PC-9 (cell line): Measurements from ENCODE around the gene MAGEB4. TPM values are rescaled to one million over a fixed set of nuclear protein-coding genes. Genes with fewer than 3 reads are reported as not detected.

Experiments
- BruUV-seq: library from RNA; stranded (reverse); fragments of 400-500 nt; replicated peaks from 2 replicates; lab custom pipeline; 2021; lab: Mats Ljungman, UMichigan
- CTCF ChIA-PET: fragments of 300-600 bp; sonication (Branson Sonifier 250); formaldehyde crosslinking; loops from one replicate; lab custom pipeline; 2022; ENCODE audit warnings: antibody characterized with exemption; lab: Charles Lee
- POLR2A ChIA-PET: fragments of 300-600 bp; sonication (Branson Sonifier 250); formaldehyde crosslinking; loops from one replicate; lab custom pipeline; 2022; ENCODE audit warnings: antibody characterized with exemption; ENCODE audit not compliant: unreplicated experiment; lab: Charles Lee
- DNase-seq, 2 experiments: peaks; one replicate each; pipeline versions ENCODE4 v3.0.0 to v3.0.0-alpha.2; 2015 to 2022; ENCODE audit warnings: mixed read lengths in 1 of 2
- H2AFZ ChIP-seq: fragments of 200-600 bp; sonication (generic); 2 replicates; pipeline ENCODE4 v1.8.1; 2017; ENCODE audit warnings: antibody characterized with exemption
- H3F3A ChIP-seq: fragments of 200-600 bp; sonication (generic); 2 replicates; pipeline ENCODE4 v1.8.1; 2017; ENCODE audit warnings: antibody characterized with exemption, mild to moderate bottlenecking, low read depth; ENCODE audit not compliant: insufficient read depth
- H3K27ac ChIP-seq: fragments of 200-600 bp; sonication (generic); 2 replicates; pipeline ENCODE4 v1.6.1; 2016; ENCODE audit warnings: mixed run types
- H3K27me3 ChIP-seq: fragments of 200-600 bp; sonication (generic); 2 replicates; pipeline ENCODE4 v1.6.1; 2016; ENCODE audit warnings: low read depth, mixed run types; ENCODE audit not compliant: insufficient read depth
- H3K36me3 ChIP-seq: fragments of 200-600 bp; sonication (generic); 2 replicates; pipeline ENCODE4 v1.6.1; 2016; ENCODE audit warnings: low read depth, mixed run types
- H3K4me1 ChIP-seq: fragments of 200-600 bp; sonication (generic); replicated peaks from 2 replicates; pipeline ENCODE4 v1.6.1; 2016; ENCODE audit warnings: mixed run types; ENCODE audit not compliant: insufficient read depth
- H3K4me2 ChIP-seq: fragments of 200-600 bp; sonication (generic); 2 replicates; pipeline ENCODE4 v1.6.1; 2017; ENCODE audit warnings: mixed run types
- H3K4me3 ChIP-seq: fragments of 200-600 bp; sonication (generic); 2 replicates; pipeline ENCODE4 v1.6.1; 2016; ENCODE audit warnings: mixed run types
- H3K79me2 ChIP-seq: fragments of 200-600 bp; sonication (generic); 2 replicates; pipeline ENCODE4 v1.6.1; 2017; ENCODE audit warnings: low read depth, mixed run types
- H3K9me2 ChIP-seq: fragments of 200-600 bp; sonication (generic); 2 replicates; pipeline ENCODE4 v1.8.1; 2017; ENCODE audit warnings: mild to moderate bottlenecking; ENCODE audit not compliant: insufficient read depth
- H3K9me3 ChIP-seq: fragments of 200-600 bp; sonication (generic); 2 replicates; pipeline ENCODE4 v1.8.1; 2016; ENCODE audit warnings: low read depth; ENCODE audit not compliant: insufficient read depth
- H4K20me1 ChIP-seq: fragments of 200-600 bp; sonication (generic); 2 replicates; pipeline ENCODE4 v1.8.1; 2017; ENCODE audit not compliant: insufficient read depth
- EZH2 ChIP-seq: fragments of 200-600 bp; sonication (generic); IDR thresholded peaks from 2 replicates; pipeline ENCODE4 v1.8.0; 2017; ENCODE audit warnings: antibody characterized with exemption, low read depth
- intact Hi-C: fragments of 100-400 bp; cut with micrococcal nuclease; formaldehyde crosslinking; loops from one replicate; pipeline ENCODE4 v1.10.0; 2022; ENCODE audit not compliant: unreplicated experiment
- total RNA-seq: library from RNA; stranded (reverse); gene quantifications from 2 replicates; pipeline ENCODE4 v1.2.3, GENCODE V29; 2021
- TF ChIP-seq, protein P1 (sequence below): fragments of 200-600 bp; sonication (generic); conservative IDR thresholded peaks from 2 replicates; pipeline ENCODE4 v1.6.1; 2017; ENCODE audit warnings: mixed run types, antibody characterized with exemption, mild to moderate bottlenecking, moderate library complexity

MAGEB4 gene
- total RNA-seq, 1 experiment from 2014 or later, result not detected

DNA sequence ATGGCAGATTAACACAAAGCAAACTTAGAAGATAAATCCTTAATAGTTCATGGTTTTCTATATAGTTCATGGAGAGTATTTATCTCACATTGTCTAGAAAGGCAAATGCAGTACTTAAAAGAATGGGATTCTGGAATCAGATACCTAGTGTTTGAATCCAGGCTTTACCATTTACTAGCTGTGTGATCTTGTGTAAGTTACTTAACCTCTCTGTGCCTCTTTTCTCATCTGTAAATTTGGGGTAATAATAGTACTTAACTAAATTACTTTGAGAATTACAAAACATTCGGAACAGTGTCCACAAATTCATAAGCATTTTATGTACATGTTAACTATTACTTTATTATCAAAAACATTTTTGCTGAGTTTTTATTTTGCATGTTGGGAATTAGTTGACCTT, 21.0 kb downstream of the MAGEB4 start:
- CTCF ChIA-PET, result no interaction called here

DNA sequence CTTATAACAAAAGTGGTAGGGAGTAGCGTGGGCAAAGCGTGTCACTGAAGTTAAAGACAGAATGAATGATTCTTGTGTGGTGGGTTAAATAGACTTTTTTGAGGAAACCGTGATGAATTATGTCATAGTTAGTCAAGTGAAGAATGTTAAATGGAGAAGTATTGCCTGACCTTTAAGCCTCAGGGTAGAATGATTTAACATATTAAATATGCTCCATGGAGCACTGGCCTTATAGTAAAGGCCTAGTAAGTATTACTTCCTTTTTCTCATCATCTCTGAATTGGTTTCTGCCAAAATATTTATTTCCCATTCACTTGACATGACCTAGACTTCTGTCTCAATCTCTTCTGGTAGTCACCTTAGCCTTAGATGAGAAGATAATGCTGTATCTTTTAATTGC, 28.8 kb downstream of the MAGEB4 start:
- no peaks in the 10 kb centered on the region for H3F3A ChIP-seq
- H2AFZ ChIP-seq, result no peak overlapping the region
- no peak for DNase-seq
- ChIA-PET CTCF (no interaction called here), POLR2A (no interaction called here)
- no peak overlapping the region for H3K4me2 ChIP-seq
- no peaks in the 10 kb centered on the region for H3K9me2 ChIP-seq
- intact Hi-C loops, result no loop called here
- no peaks in the 10 kb centered on the region for H3K36me3 ChIP-seq
- H3K4me1 ChIP-seq, result no peaks in the 10 kb centered on the region
- no peaks in the 10 kb centered on the region for H3K27me3 ChIP-seq
- H3K79me2 ChIP-seq, result no peaks in the 10 kb centered on the region
- no peak overlapping the region for H3K4me3 ChIP-seq
- BruUV-seq, result no TSS peak
- no peaks in the 10 kb centered on the region for H4K20me1 ChIP-seq
- no peaks in the 10 kb centered on the region for H3K9me3 ChIP-seq
- no peak overlapping the region for H3K27ac ChIP-seq
- no peak for TF ChIP-seq EZH2
- TF ChIP-seq, protein P1, sequence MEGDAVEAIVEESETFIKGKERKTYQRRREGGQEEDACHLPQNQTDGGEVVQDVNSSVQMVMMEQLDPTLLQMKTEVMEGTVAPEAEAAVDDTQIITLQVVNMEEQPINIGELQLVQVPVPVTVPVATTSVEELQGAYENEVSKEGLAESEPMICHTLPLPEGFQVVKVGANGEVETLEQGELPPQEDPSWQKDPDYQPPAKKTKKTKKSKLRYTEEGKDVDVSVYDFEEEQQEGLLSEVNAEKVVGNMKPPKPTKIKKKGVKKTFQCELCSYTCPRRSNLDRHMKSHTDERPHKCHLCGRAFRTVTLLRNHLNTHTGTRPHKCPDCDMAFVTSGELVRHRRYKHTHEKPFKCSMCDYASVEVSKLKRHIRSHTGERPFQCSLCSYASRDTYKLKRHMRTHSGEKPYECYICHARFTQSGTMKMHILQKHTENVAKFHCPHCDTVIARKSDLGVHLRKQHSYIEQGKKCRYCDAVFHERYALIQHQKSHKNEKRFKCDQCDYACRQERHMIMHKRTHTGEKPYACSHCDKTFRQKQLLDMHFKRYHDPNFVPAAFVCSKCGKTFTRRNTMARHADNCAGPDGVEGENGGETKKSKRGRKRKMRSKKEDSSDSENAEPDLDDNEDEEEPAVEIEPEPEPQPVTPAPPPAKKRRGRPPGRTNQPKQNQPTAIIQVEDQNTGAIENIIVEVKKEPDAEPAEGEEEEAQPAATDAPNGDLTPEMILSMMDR, result no peak

More for the DNA sequence above, 21.0 kb downstream of the MAGEB4 start:
- no peaks in the 10 kb centered on the region for H3K4me1 ChIP-seq
- no peak for DNase-seq
- H3K79me2 ChIP-seq, result no peaks in the 10 kb centered on the region
- H3K36me3 ChIP-seq, result no peaks in the 10 kb centered on the region
- no peaks in the 10 kb centered on the region for H3K27me3 ChIP-seq
- H3K9me3 ChIP-seq, result no peaks in the 10 kb centered on the region
- H3K4me3 ChIP-seq, result no peak overlapping the region
- intact Hi-C loops, result no loop called here
- H3K9me2 ChIP-seq, result no peaks in the 10 kb centered on the region
- TF ChIP-seq, protein P1, result no peak
- no peak for TF ChIP-seq EZH2
- POLR2A ChIA-PET, result interaction anchor here (0.6 kb wide), 1 partner anchor 42 kb away, joined by 4 read pairs; no protein-coding TSS in a partner anchor
- H4K20me1 ChIP-seq, result no peaks in the 10 kb centered on the region
- no peak overlapping the region for H3K27ac ChIP-seq
- no peak overlapping the region for H3K4me2 ChIP-seq
- H2AFZ ChIP-seq, result no peak overlapping the region
- H3F3A ChIP-seq, result no peaks in the 10 kb centered on the region
- BruUV-seq, result no TSS peak

DNA sequence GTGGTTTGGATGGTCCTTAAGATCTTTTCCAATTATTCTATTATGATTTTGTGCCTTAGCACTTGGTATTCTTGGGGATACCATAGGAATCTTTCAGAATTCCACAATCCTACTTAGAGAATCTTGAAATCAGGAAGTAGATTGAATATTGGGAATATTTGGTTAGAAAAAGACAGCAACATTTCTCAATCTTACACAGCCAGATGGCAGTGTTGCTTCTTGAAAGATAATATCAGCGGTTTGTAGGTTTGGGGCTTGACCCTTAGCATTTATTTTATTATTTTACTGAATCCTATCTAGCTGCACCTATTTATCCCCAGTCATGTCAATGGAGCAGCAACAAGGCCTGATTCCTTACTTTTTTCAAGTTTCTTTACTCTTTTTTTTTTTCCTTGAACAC, 33.7 kb downstream of the MAGEB4 start:
- peak in 1 of 2 experiments; percentile 13 for DNase-seq
- intact Hi-C loops, result loop anchor here (1.0 to 5.0 kb wide), 3 partner anchors 33 to 229 kb away; no protein-coding TSS in a partner anchor
- Histone ChIP-seq H3F3A (no peaks in the 10 kb centered on the region), H3K27me3 (no peaks in the 10 kb centered on the region), H3K9me2 (no peaks in the 10 kb centered on the region), H3K9me3 (no peaks in the 10 kb centered on the region), H3K36me3 (no peaks in the 10 kb centered on the region), H4K20me1 (no peaks in the 10 kb centered on the region), H3K4me3 (no peak overlapping the region), H3K4me1 (no peaks in the 10 kb centered on the region), H3K4me2 (no peak overlapping the region), H3K79me2 (no peaks in the 10 kb centered on the region), H3K27ac (no peak overlapping the region), H2AFZ (no peak overlapping the region)
- BruUV-seq, result no TSS peak
- POLR2A ChIA-PET, result no interaction called here
- no peak for TF ChIP-seq EZH2
- TF ChIP-seq, protein P1, result peak; percentile 65
- CTCF ChIA-PET, result interaction anchor here (0.6 kb wide), 1 partner anchor 11 kb away, joined by 3 read pairs; no protein-coding TSS in a partner anchor
